ENCODE results near the gene B4GALNT3.

Gene B4GALNT3

DNA sequence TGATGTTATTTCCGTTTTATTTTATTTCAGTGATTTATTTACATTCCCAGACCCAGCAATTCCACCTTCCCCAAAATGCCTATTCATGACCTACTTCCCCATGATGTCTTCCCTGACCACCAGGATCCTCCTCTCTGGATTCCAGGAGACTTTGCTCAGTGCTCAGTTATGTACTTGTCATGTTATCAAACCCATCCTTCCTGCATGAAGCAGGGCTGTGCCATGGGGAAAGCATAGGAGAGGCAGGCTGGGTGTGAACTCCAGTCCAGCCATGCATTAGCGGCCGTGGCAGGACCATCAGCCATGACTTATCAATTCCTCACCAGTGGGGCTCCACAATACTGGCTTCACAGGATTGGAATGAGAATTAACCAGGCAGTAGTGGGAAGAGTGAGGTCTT, 57.8 kb downstream of the B4GALNT3 start:
- no peak for DNase-seq (ENCODE audit: low read depth)
- TF ChIP-seq, protein P1, sequence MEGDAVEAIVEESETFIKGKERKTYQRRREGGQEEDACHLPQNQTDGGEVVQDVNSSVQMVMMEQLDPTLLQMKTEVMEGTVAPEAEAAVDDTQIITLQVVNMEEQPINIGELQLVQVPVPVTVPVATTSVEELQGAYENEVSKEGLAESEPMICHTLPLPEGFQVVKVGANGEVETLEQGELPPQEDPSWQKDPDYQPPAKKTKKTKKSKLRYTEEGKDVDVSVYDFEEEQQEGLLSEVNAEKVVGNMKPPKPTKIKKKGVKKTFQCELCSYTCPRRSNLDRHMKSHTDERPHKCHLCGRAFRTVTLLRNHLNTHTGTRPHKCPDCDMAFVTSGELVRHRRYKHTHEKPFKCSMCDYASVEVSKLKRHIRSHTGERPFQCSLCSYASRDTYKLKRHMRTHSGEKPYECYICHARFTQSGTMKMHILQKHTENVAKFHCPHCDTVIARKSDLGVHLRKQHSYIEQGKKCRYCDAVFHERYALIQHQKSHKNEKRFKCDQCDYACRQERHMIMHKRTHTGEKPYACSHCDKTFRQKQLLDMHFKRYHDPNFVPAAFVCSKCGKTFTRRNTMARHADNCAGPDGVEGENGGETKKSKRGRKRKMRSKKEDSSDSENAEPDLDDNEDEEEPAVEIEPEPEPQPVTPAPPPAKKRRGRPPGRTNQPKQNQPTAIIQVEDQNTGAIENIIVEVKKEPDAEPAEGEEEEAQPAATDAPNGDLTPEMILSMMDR (IDR thresholded peaks at IDR 0.05; ENCODE audit: low read length, missing control alignments) = no peak
- no peak overlapping the region for H3K4me3 ChIP-seq (replicated peaks; ENCODE audit: low read depth, low read length)

- H3K4me3 ChIP-seq (replicated peaks; ENCODE audit: low read depth, low read length) = no peak overlapping the region
- DNase-seq (ENCODE audit: low read depth) = no peak
- TF ChIP-seq, protein P1 (IDR thresholded peaks at IDR 0.05; ENCODE audit: low read length, missing control alignments) = no peak
These were observed 60.4 kb downstream of the B4GALNT3 start for GRCh38 chr12:520119-520518.

DNA sequence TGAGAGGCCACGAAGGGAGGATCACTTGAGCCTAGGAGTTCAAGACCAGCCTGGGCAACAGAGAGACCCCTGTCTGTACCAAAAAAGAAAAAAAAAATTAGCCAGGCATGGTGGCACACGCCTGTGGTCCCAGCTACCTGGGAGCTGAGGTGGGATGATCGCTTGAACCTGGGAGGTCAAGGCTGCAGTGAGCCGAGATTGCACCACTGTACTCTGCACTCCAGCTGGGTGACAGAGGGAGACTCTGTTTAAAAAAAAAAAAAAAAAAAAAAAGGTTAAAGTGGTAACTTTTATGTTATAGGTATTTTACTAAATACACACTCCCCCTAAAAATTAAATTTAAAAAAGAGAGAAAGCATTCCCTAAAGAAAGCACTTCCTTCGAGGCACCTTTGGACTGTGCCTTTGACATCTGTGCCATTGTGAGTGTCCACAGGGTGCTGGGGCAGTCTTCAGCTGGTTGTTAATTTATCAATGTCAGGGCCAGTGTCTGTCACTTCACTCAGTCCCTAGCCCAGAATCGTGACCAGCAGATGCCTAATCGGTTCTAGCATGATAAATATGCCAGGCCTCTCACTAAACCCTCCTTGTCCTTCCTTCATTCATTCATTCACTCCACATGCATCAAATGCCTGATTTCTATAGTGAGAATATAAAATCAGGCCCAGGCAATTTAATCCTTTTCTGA, 63.1 kb downstream of the B4GALNT3 start:
- DNase-seq (ENCODE audit: low read depth) = no peak
- TF ChIP-seq, protein P1 (IDR thresholded peaks at IDR 0.05; ENCODE audit: low read length, missing control alignments) = no peak
- H3K4me3 ChIP-seq (replicated peaks; ENCODE audit: low read depth, low read length) = no peak overlapping the region

GRCh38 chr12:524167-524951, 64.6 kb downstream of the B4GALNT3 start:
- H3K4me3 ChIP-seq (replicated peaks; ENCODE audit: low read depth, low read length) = no peak overlapping the region
- no peak for DNase-seq (ENCODE audit: low read depth)
- TF ChIP-seq, protein P1 (IDR thresholded peaks at IDR 0.05; ENCODE audit: low read length, missing control alignments) = no peak

DNA sequence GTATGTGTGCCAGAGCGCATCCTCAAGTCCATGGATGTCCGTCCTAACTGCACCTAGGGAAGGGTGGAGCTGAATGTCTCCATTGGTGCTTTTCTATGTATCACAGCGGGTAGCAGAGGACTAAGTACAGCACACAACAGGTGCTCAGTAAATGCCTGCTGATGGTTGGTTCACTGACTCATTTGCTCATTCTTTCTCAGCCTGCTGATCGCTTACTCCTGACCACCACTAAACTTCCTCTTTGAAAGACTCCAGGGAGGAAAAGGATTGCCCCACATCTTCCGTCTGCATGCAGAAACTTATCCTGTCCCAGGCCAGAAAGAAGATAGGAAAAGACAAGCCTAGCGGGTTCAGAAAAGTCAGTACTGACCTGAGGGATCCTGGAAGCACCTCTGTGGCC, 66.3 kb downstream of the B4GALNT3 start:
- no peak for DNase-seq (ENCODE audit: low read depth)
- H3K4me3 ChIP-seq (replicated peaks; ENCODE audit: low read depth, low read length) = no peak overlapping the region
- TF ChIP-seq, protein P1 (IDR thresholded peaks at IDR 0.05; ENCODE audit: low read length, missing control alignments) = no peak

- DNase-seq (ENCODE audit: low read depth) = no peak
- TF ChIP-seq, protein P1 (IDR thresholded peaks at IDR 0.05; ENCODE audit: low read length, missing control alignments) = no peak
These were observed 67.5 kb downstream of the B4GALNT3 start for GRCh38 chr12:527241-527640.

More at GRCh38 chr12:527241-527640, 67.5 kb downstream of the B4GALNT3 start:
- H3K4me3 ChIP-seq (replicated peaks; ENCODE audit: low read depth, low read length) = no peak overlapping the region

Data from fibroblast of pulmonary artery (primary cell).